Activated naive CD8-positive, alpha-beta T cell treated with anti-CD3 and anti-CD28 coated beads, Interleukin-2, amount 50 U/mL, for 24 hours (primary cell): ENCODE measurements around the gene FOSL2.

Source experiments
- ATAC-seq: fragments of 150-1000 bp; cut with Tn5 transposase; one replicate; pipeline ENCODE4 v1.10.0; 2021
- DNase-seq: peaks from one replicate; pipeline ENCODE4 v3.0.0; 2021
- H3K27ac Mint-ChIP-seq: one replicate; pipeline ENCODE4 v1.8.0; 2021; ENCODE audit warnings: mild to moderate bottlenecking, mixed read lengths
- H3K27me3 Mint-ChIP-seq: one replicate; pipeline ENCODE4 v1.8.0; 2021; ENCODE audit warnings: mixed read lengths
- H3K36me3 Mint-ChIP-seq: one replicate; pipeline ENCODE4 v1.8.0; 2021; ENCODE audit warnings: low read depth, mixed read lengths
- H3K4me1 Mint-ChIP-seq: one replicate; pipeline ENCODE4 v1.8.0; 2021; ENCODE audit warnings: mixed read lengths
- H3K4me3 Mint-ChIP-seq: one replicate; pipeline ENCODE4 v1.8.0; 2021; ENCODE audit warnings: mild to moderate bottlenecking, moderate library complexity, mixed read lengths
- H3K9me3 Mint-ChIP-seq: one replicate; pipeline ENCODE4 v1.8.0; 2021; ENCODE audit warnings: mixed read lengths

Gene FOSL2

DNA sequence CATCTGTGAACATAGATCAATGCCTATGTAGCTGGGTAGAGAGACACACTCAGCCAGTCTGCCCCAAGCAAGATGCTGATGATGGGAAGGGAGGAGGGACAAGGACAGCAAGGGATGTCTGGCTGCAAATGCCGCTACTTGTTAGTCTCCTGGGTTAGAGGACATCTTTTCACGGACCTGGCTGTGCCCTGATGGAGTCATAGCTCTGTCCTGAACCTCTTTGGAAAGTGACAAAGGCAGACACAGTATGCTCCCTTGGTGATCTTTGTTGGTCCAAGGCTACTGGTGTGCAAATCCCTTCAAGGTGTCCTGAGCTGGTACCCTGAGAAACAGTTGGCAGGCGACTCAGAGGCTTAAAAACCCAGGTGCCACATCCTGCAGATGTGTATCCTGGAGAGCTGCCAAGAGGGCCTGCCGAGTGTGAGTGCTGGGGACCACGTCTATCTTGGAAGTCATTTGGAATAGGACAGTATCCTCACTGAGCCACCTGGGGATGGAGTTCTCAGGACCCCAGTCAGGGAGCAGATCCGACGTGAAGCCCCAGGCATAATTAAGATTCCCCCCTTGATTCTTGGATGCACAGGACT lies 10.8 kb downstream of the FOSL2 start:
- H3K9me3 Mint-ChIP-seq = no peaks in the 10 kb centered on the region
- H3K4me3 Mint-ChIP-seq = no peak overlapping the region
- peaks cover 66% of the 10 kb centered on the region for H3K4me1 Mint-ChIP-seq
- H3K36me3 Mint-ChIP-seq = peaks cover 78% of the 10 kb centered on the region
- peak overlapping the region; percentile 52 for H3K27ac Mint-ChIP-seq
- ATAC-seq = no peak
- DNase-seq = no peak
- H3K27me3 Mint-ChIP-seq = no peaks in the 10 kb centered on the region

DNA sequence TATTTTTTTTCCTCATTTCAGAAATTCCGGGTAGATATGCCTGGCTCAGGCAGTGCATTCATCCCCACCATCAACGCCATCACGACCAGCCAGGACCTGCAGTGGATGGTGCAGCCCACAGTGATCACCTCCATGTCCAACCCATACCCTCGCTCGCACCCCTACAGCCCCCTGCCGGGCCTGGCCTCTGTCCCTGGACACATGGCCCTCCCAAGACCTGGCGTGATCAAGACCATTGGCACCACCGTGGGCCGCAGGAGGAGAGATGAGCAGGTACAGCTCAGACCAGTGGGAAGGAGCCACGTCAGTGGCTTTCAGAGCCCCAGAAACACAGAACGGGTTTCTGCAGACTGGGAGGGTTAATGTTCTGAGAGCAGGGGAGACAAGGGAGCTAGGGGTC lies 11.4 kb downstream of the FOSL2 start:
- H3K4me1 Mint-ChIP-seq = peaks cover 73% of the 10 kb centered on the region
- no peaks in the 10 kb centered on the region for H3K9me3 Mint-ChIP-seq
- no peaks in the 10 kb centered on the region for H3K27me3 Mint-ChIP-seq
- peaks cover 76% of the 10 kb centered on the region for H3K36me3 Mint-ChIP-seq
- ATAC-seq = no peak
- H3K4me3 Mint-ChIP-seq = no peak overlapping the region
- DNase-seq = no peak
- H3K27ac Mint-ChIP-seq = no peak overlapping the region

- Mint-ChIP-seq H3K36me3 (peaks cover 84% of the 10 kb centered on the region), H3K4me1 (peaks cover 87% of the 10 kb centered on the region), H3K9me3 (no peaks in the 10 kb centered on the region), H3K4me3 (no peak overlapping the region), H3K27ac (no peak overlapping the region), H3K27me3 (no peaks in the 10 kb centered on the region)
- no peak for DNase-seq
- no peak for ATAC-seq
Observed at GRCh38 chr2:28405537-28405936, 12.9 kb downstream of the FOSL2 start.

- ATAC-seq (peak; percentile 64), DNase-seq (peak; percentile 75)
- H3K9me3 Mint-ChIP-seq = no peaks in the 10 kb centered on the region
- peak overlapping the region; percentile 8 for H3K4me3 Mint-ChIP-seq
- no peaks in the 10 kb centered on the region for H3K27me3 Mint-ChIP-seq
- peaks cover 94% of the 10 kb centered on the region for H3K4me1 Mint-ChIP-seq
- peak overlapping the region; percentile 82 for H3K27ac Mint-ChIP-seq
- H3K36me3 Mint-ChIP-seq = peaks cover 88% of the 10 kb centered on the region
Observed at GRCh38 chr2:28406276-28407096, 13.8 kb downstream of the FOSL2 start.

DNA sequence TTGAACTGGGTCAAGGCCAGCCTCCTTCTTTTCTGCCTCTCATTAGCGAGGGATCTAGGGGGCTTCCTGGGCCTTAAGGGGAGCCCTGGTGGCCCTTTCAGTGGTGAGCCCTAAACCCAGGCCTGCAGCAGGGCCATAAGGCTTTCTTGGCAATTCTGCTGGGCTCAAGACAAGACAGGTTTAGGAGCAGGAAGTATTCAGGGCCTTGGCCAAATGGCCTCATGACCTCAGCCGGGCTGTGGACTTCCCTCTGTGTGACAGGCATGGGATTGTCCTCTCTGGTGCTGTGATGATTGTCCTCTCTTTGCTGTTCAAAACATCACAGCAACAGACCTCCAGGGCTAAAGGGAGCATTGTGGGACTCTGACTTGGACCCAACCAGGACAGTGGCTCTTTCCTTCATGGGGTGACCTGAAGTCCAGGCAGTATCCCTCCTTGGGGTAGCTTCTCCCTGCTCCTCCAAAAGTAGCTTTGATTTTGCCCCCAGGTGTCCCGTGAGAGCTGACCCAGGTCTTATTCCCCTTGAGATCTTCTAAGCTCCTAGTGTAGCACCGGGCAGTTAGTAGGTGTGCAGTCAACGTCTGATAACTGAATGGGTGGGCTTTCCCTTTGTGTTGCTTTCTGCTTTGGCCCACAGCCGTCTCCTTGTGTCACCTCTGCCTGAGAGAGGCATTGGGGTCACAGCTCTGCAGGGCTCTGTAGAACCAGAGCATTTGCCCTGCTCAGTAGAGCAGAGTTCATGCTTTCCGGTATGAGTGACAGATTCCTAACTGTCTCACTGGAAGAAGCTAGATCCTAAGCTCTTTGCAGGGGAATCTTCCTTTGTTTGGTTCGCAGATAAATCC lies 14.7 kb downstream of the FOSL2 start:
- DNase-seq = no peak
- Mint-ChIP-seq H3K4me3 (peak overlapping the region; percentile 20), H3K9me3 (no peaks in the 10 kb centered on the region), H3K27me3 (no peaks in the 10 kb centered on the region), H3K4me1 (peaks cover 93% of the 10 kb centered on the region), H3K36me3 (peaks cover 86% of the 10 kb centered on the region), H3K27ac (peak overlapping the region; percentile 82)
- no peak for ATAC-seq

DNA sequence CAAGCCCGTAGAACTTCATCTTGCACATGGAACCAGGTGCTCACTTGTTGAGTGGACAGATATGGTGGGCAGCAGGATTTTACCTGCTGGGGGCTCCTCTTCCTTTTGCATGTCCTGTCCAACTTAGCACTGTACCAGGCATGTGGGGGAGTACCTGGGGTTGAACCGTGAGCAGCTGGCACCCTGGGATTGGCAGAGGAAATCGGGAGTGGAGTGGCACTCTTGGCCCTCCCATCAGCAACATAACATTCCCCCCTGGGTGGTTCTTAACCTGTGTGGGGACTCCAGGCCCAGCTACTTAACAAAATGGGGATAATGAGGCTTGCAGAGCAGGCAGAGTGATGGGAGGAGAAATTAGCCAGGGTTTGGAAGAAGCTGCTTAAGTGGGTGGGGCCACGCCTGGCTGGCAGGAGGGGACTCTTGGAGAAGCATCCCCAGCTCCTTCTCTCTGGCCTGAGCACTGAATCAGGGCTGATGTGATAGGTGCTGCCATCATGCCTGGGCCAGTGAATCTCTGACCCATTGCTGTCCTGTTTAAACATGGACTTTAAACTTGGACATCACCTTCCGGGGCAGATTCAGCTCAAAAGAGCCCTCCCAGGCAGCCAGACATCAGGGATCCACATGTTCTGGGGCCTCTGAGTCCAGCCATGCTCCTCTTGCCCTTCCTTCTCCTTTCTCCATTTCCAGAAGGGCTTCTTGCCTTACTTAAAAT lies 15.5 kb downstream of the FOSL2 start:
- Mint-ChIP-seq H3K27ac (peak overlapping the region; percentile 95), H3K27me3 (no peaks in the 10 kb centered on the region), H3K9me3 (no peaks in the 10 kb centered on the region), H3K4me1 (peaks cover 91% of the 10 kb centered on the region), H3K4me3 (peak overlapping the region; percentile 20), H3K36me3 (peaks cover 86% of the 10 kb centered on the region)
- DNase-seq = no peak
- no peak for ATAC-seq

DNA sequence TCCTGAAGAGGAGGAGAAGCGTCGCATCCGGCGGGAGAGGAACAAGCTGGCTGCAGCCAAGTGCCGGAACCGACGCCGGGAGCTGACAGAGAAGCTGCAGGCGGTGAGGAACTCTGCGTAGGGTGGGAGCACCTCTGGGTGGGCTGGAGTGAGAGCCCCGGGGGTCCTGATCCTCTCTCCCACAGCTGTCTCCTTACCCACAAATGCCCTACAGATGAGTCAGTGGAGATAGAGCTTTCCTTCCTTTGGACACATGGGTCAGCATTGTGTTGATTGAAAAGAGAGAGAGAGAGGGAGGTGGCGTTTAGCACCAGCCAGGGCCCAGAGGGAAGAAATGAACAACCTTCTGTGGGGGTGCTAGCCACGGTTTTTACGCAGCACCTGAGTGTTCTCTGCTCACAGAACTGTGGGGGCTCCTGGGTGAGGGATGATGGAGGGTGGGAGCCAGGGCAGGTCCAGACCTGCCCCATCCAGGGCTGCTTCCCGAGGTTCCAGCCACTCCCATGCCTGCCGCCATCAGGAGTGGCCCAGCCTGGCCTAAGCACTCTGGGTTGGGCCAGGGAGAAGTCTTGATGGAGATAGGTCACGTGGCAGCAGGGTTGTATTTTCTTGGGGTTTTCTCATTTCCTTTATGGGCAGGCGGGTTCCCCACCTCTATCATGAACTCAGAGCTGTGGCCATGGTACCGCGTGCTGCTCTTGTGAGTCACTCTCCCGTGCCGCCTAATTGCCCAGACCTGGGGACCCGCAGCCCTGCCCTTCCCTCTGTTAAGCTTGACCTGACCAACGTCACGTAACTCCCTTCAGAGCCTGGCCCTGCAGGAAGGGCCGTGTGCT lies 16.3 kb downstream of the FOSL2 start:
- Mint-ChIP-seq H3K36me3 (peaks cover 85% of the 10 kb centered on the region), H3K27me3 (no peaks in the 10 kb centered on the region), H3K27ac (peak overlapping the region; percentile 95), H3K9me3 (no peaks in the 10 kb centered on the region), H3K4me3 (peak overlapping the region; percentile 57), H3K4me1 (peaks cover 86% of the 10 kb centered on the region)
- ATAC-seq (peak; percentile 67), DNase-seq (peak; percentile 80)

DNA sequence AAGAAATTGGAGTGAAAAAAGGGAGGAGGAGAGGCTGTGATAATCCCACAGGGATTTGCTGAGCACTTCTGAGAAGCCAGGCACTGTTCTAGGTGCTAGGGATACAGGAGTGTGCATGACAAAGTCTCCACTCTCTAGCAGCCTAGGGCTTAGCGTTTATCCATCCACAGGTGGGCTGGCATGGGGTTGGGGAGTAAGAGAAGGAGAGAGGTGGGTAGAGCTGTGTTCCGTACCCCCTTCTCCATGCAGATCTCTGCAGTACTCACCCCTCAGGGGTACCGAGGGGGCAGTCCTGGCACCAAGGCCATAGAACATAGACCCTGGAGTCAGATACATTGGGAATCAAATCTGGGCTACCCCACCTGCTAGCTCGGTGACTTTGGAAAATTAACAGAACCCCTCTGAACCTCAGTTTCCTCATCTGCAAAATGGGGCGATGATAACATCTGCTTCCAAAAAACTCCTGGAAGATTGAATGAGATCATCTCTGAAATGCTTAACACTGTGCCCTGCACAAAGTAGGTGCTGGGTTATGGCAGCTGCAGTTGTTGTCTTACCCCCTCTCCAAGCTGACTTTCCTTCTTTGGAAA lies 18.6 kb downstream of the FOSL2 start:
- Mint-ChIP-seq H3K4me1 (peaks cover 67% of the 10 kb centered on the region), H3K36me3 (peaks cover 84% of the 10 kb centered on the region), H3K27ac (peak overlapping the region; percentile 95), H3K27me3 (no peaks in the 10 kb centered on the region), H3K9me3 (no peaks in the 10 kb centered on the region), H3K4me3 (no peak overlapping the region)
- ATAC-seq (no peak), DNase-seq (no peak)

DNA sequence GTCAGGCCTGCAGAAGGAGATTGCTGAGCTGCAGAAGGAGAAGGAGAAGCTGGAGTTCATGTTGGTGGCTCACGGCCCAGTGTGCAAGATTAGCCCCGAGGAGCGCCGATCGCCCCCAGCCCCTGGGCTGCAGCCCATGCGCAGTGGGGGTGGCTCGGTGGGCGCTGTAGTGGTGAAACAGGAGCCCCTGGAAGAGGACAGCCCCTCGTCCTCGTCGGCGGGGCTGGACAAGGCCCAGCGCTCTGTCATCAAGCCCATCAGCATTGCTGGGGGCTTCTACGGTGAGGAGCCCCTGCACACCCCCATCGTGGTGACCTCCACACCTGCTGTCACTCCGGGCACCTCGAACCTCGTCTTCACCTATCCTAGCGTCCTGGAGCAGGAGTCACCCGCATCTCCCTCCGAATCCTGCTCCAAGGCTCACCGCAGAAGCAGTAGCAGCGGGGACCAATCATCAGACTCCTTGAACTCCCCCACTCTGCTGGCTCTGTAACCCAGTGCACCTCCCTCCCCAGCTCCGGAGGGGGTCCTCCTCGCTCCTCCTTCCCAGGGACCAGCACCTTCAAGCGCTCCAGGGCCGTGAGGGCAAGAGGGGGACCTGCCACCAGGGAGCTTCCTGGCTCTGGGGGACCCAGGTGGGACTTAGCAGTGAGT lies 19.4 kb downstream of the FOSL2 start:
- H3K9me3 Mint-ChIP-seq = no peaks in the 10 kb centered on the region
- no peaks in the 10 kb centered on the region for H3K27me3 Mint-ChIP-seq
- H3K36me3 Mint-ChIP-seq = peaks cover 77% of the 10 kb centered on the region
- DNase-seq = no peak
- no peak for ATAC-seq
- no peak overlapping the region for H3K27ac Mint-ChIP-seq
- H3K4me3 Mint-ChIP-seq = no peak overlapping the region
- H3K4me1 Mint-ChIP-seq = peaks cover 59% of the 10 kb centered on the region

DNA sequence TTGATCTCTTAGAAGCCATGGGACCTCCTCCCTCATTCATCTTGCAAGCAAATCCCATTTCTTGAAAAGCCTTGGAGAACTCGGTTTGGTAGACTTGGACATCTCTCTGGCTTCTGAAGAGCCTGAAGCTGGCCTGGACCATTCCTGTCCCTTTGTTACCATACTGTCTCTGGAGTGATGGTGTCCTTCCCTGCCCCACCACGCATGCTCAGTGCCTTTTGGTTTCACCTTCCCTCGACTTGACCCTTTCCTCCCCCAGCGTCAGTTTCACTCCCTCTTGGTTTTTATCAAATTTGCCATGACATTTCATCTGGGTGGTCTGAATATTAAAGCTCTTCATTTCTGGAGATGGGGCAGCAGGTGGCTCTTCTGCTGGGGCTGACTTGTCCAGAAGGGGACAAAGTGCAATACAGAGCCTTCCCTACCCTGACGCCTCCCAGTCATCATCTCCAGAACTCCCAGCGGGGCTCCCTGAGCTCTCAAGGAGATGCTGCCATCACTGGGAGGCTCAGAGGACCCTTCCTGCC lies 20.0 kb downstream of the FOSL2 start:
- Mint-ChIP-seq H3K4me1 (peaks cover 53% of the 10 kb centered on the region), H3K4me3 (no peak overlapping the region), H3K36me3 (peaks cover 71% of the 10 kb centered on the region), H3K9me3 (no peaks in the 10 kb centered on the region), H3K27ac (no peak overlapping the region), H3K27me3 (no peaks in the 10 kb centered on the region)
- DNase-seq (no peak), ATAC-seq (no peak)

DNA sequence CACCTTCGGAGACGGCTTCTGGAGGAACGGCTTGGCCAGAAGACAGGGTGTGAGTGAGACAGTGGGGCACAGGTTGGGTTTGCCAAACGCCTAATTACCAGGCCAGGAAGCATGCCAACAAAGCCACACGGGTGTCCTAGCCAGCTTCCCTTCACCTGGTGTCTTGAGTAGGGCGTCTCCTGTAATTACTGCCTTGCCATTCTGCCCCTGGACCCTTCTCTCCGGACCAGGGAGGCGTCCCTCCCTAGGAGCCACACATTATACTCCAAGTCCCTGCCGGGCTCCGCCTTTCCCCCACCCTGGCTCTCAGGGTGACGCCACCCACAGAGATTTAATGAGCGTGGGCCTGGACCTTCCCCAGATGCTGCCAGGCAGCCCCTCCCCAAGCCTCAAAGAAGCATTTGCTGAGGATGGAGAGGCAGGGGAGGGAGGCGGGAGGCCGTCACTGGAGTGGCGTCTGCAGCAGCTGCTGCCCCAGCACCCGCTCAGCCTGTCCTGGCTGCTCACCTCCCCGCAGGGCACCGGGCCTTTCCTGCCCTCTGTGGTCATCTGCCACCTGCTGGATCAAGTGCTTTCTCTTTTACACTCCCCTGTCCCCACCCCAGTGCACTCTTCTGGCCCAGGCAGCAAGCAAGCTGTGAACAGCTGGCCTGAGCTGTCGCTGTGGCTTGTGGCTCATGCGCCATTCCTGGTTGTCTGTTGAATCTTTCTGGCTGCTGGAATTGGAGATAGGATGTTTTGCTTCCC lies 20.7 kb downstream of the FOSL2 start:
- DNase-seq (no peak), ATAC-seq (no peak)
- Mint-ChIP-seq H3K9me3 (no peaks in the 10 kb centered on the region), H3K4me1 (peaks cover 46% of the 10 kb centered on the region), H3K27ac (no peak overlapping the region), H3K27me3 (no peaks in the 10 kb centered on the region), H3K4me3 (no peak overlapping the region), H3K36me3 (peaks cover 67% of the 10 kb centered on the region)

DNA sequence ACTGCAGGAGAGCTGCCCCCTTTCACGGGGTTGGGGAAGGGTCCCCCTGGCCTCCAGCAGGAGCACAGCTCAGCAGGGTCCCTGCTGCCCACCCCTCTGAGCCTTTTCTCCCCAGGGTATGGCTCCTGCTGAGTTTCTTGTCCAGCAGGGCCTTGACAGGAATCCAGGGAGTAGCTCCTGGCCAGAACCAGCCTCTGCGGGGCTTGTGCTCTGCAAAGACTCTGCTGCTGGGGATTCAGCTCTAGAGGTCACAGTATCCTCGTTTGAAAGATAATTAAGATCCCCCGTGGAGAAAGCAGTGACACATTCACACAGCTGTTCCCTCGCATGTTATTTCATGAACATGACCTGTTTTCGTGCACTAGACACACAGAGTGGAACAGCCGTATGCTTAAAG lies 21.2 kb downstream of the FOSL2 start:
- no peak overlapping the region for H3K27ac Mint-ChIP-seq
- H3K36me3 Mint-ChIP-seq = peaks cover 62% of the 10 kb centered on the region
- H3K27me3 Mint-ChIP-seq = no peaks in the 10 kb centered on the region
- no peak for ATAC-seq
- no peaks in the 10 kb centered on the region for H3K9me3 Mint-ChIP-seq
- H3K4me1 Mint-ChIP-seq = peaks cover 41% of the 10 kb centered on the region
- no peak overlapping the region for H3K4me3 Mint-ChIP-seq
- DNase-seq = no peak
